Tibial artery (tissue), 4 donors: ENCODE results near the gene BET1.

Source experiments
- DNase-seq, 2 donors: peaks; one replicate each; pipeline ENCODE4 v3.0.0-alpha.2; 2019
- H3K27ac ChIP-seq, 2 donors: fragments of 200-600 bp; sonication (generic) in 1 of 2; 1 replicate in 1 of 2; 2 replicates in 1 of 2; pipeline ENCODE4 v1.5.1; 2018 to 2019; ENCODE audit warnings: mild to moderate bottlenecking in 1 of 2
- H3K27me3 ChIP-seq, 2 donors: fragments of 200-600 bp; sonication (generic) in 1 of 2; one replicate each; pipeline versions ENCODE4 v1.5.1 to v1.6.0; 2016 to 2019
- H3K36me3 ChIP-seq, 3 donors: fragments of 200-600 bp; sonication (generic) in 2 of 3; one replicate each; pipeline ENCODE4 v1.5.1; 2016 to 2019; ENCODE audit warnings: mild to moderate bottlenecking in 2 of 3
- H3K4me1 ChIP-seq, 4 donors: fragments of 200-600 bp; sonication (generic) in 2 of 4; 1 replicate in 3 of 4; 2 replicates in 1 of 4; pipeline ENCODE4 v1.5.1; 2016 to 2019
- H3K4me3 ChIP-seq, 2 donors: fragments of 200-600 bp; sonication (generic) in 1 of 2; 1 replicate in 1 of 2; 2 replicates in 1 of 2; pipeline ENCODE4 v1.5.1; 2018 to 2019; ENCODE audit warnings: mild to moderate bottlenecking in 2 of 2
- H3K9me3 ChIP-seq, 3 donors: fragments of 200-600 bp; sonication (generic) in 1 of 3; one replicate each; pipeline ENCODE4 v1.5.1; 2016 to 2019
- intact Hi-C: fragments of 100-400 bp; cut with DNase I; formaldehyde crosslinking; loops from one replicate; pipeline ENCODE4 v1.15.0; 2023; ENCODE audit warnings: low total_unique reads
- TF ChIP-seq, protein P1 (sequence below), 2 experiments: fragments of 200-600 bp in 1 of 2; fragments of 450-650 bp in 1 of 2; IDR thresholded peaks; one replicate each; pipeline ENCODE4 v1.5.1; 2017 to 2019; ENCODE audit warnings: antibody characterized with exemption in 2 of 2, mild to moderate bottlenecking in 1 of 2, moderate library complexity in 1 of 2

The BET1 gene

GRCh38 chr7:94011714-94012353, 7.7 kb upstream of the BET1 start:
- intact Hi-C loops: no loop called here
- H3K36me3 ChIP-seq: no peaks in the 10 kb centered on the region
- no peaks in the 10 kb centered on the region for H3K9me3 ChIP-seq
- H3K27me3 ChIP-seq: no peaks in the 10 kb centered on the region
- TF ChIP-seq, protein P1, sequence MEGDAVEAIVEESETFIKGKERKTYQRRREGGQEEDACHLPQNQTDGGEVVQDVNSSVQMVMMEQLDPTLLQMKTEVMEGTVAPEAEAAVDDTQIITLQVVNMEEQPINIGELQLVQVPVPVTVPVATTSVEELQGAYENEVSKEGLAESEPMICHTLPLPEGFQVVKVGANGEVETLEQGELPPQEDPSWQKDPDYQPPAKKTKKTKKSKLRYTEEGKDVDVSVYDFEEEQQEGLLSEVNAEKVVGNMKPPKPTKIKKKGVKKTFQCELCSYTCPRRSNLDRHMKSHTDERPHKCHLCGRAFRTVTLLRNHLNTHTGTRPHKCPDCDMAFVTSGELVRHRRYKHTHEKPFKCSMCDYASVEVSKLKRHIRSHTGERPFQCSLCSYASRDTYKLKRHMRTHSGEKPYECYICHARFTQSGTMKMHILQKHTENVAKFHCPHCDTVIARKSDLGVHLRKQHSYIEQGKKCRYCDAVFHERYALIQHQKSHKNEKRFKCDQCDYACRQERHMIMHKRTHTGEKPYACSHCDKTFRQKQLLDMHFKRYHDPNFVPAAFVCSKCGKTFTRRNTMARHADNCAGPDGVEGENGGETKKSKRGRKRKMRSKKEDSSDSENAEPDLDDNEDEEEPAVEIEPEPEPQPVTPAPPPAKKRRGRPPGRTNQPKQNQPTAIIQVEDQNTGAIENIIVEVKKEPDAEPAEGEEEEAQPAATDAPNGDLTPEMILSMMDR (IDR thresholded peaks at IDR 0.05): no peak
- H3K27ac ChIP-seq: no peak overlapping the region
- H3K4me3 ChIP-seq: no peak overlapping the region
- H3K4me1 ChIP-seq: no peaks in the 10 kb centered on the region
- no peak for DNase-seq

DNA sequence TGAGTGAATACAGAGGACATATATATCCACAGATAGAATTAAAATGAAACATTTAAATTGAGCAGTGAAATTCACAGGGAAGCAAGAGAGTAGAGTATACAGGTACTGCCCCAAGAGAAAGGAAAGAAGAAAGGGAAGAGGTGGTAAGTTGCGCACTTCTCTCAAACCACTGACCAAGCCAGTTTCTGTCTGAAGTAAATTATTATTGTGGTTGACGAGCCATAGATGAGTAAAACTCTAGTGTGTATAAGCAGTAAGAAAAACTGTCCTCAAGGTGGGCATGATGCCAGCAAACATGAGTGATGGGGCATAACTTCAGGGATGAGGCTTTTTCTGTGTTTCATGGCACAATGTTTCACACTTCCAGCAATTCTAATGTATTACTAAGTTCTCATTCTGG, 4.4 kb upstream of the BET1 start:
- TF ChIP-seq, protein P1 (IDR thresholded peaks at IDR 0.05): no peak
- H3K4me1 ChIP-seq: peaks cover 0 to 5% (median 2%) of the 10 kb centered on the region in 4 donors
- no peak overlapping the region for H3K27ac ChIP-seq
- DNase-seq: no peak
- H3K36me3 ChIP-seq: no peaks in the 10 kb centered on the region
- intact Hi-C loops: loop anchor here (10.0 kb wide), 1 partner anchor 104 kb away; the partner anchor contains the start of gene GNGT1
- H3K9me3 ChIP-seq: no peaks in the 10 kb centered on the region
- no peak overlapping the region for H3K4me3 ChIP-seq
- H3K27me3 ChIP-seq: no peaks in the 10 kb centered on the region

DNA sequence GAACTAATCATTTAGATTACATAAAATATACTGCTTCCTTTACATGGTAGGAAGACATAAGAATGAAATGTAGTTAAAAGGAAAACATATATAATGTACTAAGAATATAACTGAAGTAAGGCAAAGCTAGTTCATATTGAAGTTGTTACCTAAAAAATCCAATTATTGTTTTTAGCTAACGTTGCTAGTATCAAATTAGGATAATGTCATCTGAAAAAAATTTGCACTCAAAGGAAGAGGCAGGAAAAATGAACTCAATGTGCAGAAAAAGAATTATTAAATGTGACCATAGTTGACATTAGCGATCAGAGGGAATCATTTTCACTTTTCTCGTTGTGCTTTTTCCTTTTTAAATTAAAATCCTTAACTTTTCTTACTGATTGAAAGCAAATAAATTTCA, 1.6 kb upstream of the BET1 start:
- Histone ChIP-seq H3K36me3 (peaks cover 0 to 1% (median 0%) of the 10 kb centered on the region in 3 donors), H3K4me3 (no peak overlapping the region), H3K27me3 (no peaks in the 10 kb centered on the region), H3K4me1 (peaks cover 0 to 23% (median 7%) of the 10 kb centered on the region in 4 donors), H3K27ac (no peak overlapping the region), H3K9me3 (no peaks in the 10 kb centered on the region)
- TF ChIP-seq, protein P1 (IDR thresholded peaks at IDR 0.05): no peak
- intact Hi-C loops: loop anchor here (10.0 kb wide), 1 partner anchor 101 kb away; the partner anchor contains the start of gene GNGT1
- DNase-seq: no peak

DNA sequence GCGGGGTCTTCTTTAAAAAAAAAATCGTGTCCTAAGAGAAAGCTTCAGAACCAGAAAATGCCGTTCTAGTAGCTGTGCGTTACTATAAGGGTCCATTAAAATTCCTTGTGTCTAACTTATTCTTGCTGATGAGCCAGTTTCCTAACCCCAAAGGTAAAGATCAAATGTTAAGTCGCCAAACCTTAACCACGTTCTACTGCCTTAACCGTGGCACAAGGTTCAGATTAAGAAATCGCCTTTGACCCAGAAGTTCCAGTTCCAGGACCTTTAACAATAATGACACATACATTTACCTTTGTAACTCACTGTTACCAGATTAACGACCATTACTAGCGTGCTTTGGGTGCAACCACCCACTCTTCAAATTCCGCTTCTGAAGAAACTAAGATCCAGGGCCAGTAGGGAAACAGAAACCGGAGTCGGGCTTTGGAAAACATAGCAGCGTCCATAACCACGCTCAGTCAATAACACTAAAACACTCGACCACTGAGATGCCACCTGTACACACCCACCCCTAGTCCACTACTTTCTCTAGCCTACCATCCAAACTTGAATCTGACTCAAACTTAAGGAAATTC, 620 bp downstream of the BET1 start:
- no peak for DNase-seq
- Histone ChIP-seq H3K36me3 (peaks cover 0 to 9% (median 4%) of the 10 kb centered on the region in 3 donors), H3K27me3 (no peaks in the 10 kb centered on the region), H3K27ac (peak overlapping the region; percentile 87 to 89), H3K9me3 (no peaks in the 10 kb centered on the region), H3K4me3 (peak overlapping the region; percentile 70 to 88), H3K4me1 (peaks cover 0 to 30% (median 7%) of the 10 kb centered on the region in 4 donors)
- TF ChIP-seq, protein P1 (IDR thresholded peaks at IDR 0.05): no peak
- intact Hi-C loops: loop anchor here (10.0 kb wide), 1 partner anchor 99 kb away; the partner anchor contains the start of gene GNGT1

DNA sequence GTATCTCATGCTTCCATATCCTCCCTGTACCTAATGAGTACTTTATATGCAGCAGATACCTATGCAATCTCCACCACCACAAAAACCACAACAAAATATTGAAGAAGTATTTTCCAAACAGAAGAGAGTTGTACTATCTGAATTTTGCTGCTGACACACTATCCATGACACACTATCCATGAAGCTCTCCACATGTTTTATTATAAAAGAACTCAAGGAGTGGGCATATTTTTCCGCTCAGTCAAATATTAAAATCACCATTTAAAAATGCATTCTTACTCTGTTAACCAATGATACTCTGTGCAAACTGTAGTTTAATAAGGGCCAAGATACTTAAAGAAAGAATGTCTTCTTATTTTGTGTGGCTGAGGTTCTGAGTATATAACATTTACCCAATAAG, 2.8 kb downstream of the BET1 start:
- intact Hi-C loops: loop anchor here (10.0 kb wide), 1 partner anchor 97 kb away; the partner anchor contains the start of gene GNGT1
- no peak overlapping the region for H3K4me3 ChIP-seq
- no peak overlapping the region for H3K27ac ChIP-seq
- no peak for DNase-seq
- H3K9me3 ChIP-seq: no peaks in the 10 kb centered on the region
- TF ChIP-seq, protein P1 (IDR thresholded peaks at IDR 0.05): no peak
- no peaks in the 10 kb centered on the region for H3K27me3 ChIP-seq
- H3K4me1 ChIP-seq: peaks cover 0 to 30% (median 7%) of the 10 kb centered on the region in 4 donors
- H3K36me3 ChIP-seq: peaks cover 10 to 18% (median 17%) of the 10 kb centered on the region in 3 donors
